SU-DHL-6 (cell line): ENCODE results near the gene NOL12.

Source experiments
- H2AFZ ChIP-seq: fragments of 200-600 bp; sonication (generic); 2 replicates; pipeline ENCODE4 v1.6.1; 2014; ENCODE audit warnings: low read depth, mild to moderate bottlenecking, moderate library complexity, mixed read lengths, antibody characterized with exemption, low read length; ENCODE audit not compliant: severe bottlenecking
- H3F3A ChIP-seq: fragments of 200-600 bp; shearing (Covaris generic); 2 replicates; pipeline ENCODE4 v1.6.0; 2016; ENCODE audit warnings: antibody characterized with exemption, mild to moderate bottlenecking; ENCODE audit not compliant: insufficient read depth
- H3K27ac ChIP-seq: fragments of 200-600 bp; sonication (generic); 2 replicates; pipeline ENCODE4 v1.5.1; 2016; ENCODE audit warnings: low read depth, mild to moderate bottlenecking, low read length, moderate library complexity, mixed read lengths
- H3K27me3 ChIP-seq: fragments of 200-600 bp; sonication (generic), shearing (Covaris generic); 2 replicates; pipeline ENCODE4 v1.6.0; 2014; ENCODE audit warnings: mild to moderate bottlenecking, low read length
- H3K36me3 ChIP-seq: fragments of 200-600 bp; sonication (generic); 2 replicates; pipeline ENCODE4 v1.6.1; 2014; ENCODE audit warnings: mild to moderate bottlenecking, low read length, mixed read lengths
- H3K4me2 ChIP-seq: fragments of 300-600, 200-600 bp; shearing (Covaris generic), sonication (generic); 2 replicates; pipeline ENCODE4 v1.6.0; 2014; ENCODE audit warnings: low read length, low read depth, mild to moderate bottlenecking; ENCODE audit not compliant: poor library complexity, severe bottlenecking
- H3K4me3 ChIP-seq: fragments of 200-600 bp; sonication (generic); 2 replicates; pipeline ENCODE4 v1.5.1; 2014; ENCODE audit warnings: antibody characterized with exemption, low read length, mild to moderate bottlenecking, mixed read lengths; ENCODE audit not compliant: insufficient read depth, poor library complexity, severe bottlenecking
- H3K79me2 ChIP-seq: fragments of 200-600 bp; sonication (generic); 2 replicates; pipeline ENCODE4 v1.6.1; 2014; ENCODE audit warnings: mild to moderate bottlenecking, low read length, moderate library complexity; ENCODE audit not compliant: insufficient read depth
- H3K9ac ChIP-seq: fragments of 200-600 bp; sonication (generic); 2 replicates; pipeline ENCODE4 v1.7.0; 2014; ENCODE audit warnings: mild to moderate bottlenecking, low read length
- H3K9me2 ChIP-seq: fragments of 200-600 bp; sonication (generic); replicated peaks from 2 replicates; pipeline ENCODE4 v1.6.1; 2014; ENCODE audit warnings: low read length; ENCODE audit not compliant: insufficient read depth
- H3K9me3 ChIP-seq: fragments of 200-600 bp; sonication (generic); 2 replicates; pipeline ENCODE4 v1.6.1; 2014; ENCODE audit warnings: low read length, mixed read lengths; ENCODE audit not compliant: insufficient read depth
- H4K20me1 ChIP-seq: fragments of 200-600 bp; sonication (generic); 2 replicates; pipeline ENCODE4 v1.6.1; 2014; ENCODE audit warnings: low read depth, mild to moderate bottlenecking, antibody characterized with exemption, low read length, moderate library complexity, mixed read lengths
- CTCF ChIP-seq: fragments of 200-600 bp; sonication (generic); IDR thresholded peaks from one replicate; pipeline ENCODE4 v1.5.1; 2017; ENCODE audit warnings: antibody characterized with exemption, mild to moderate bottlenecking, low read length, moderate library complexity; ENCODE audit not compliant: insufficient read depth, poor library complexity, severe bottlenecking
- EZH2phosphoT487 ChIP-seq: fragments of 200-600 bp; sonication (generic), shearing (Covaris generic); conservative IDR thresholded peaks from 2 replicates; pipeline ENCODE4 v1.6.1; 2018; ENCODE audit warnings: mild to moderate bottlenecking, antibody characterized with exemption, low read length, moderate library complexity, mixed read lengths

The NOL12 gene

GRCh38 chr22:37739611-37740049 lies 53.5 kb downstream of the NOL12 start:
- Histone ChIP-seq H3F3A (no peaks in the 10 kb centered on the region; the same call in 1 of the 2 replicates), H3K36me3 (no peaks in the 10 kb centered on the region), H3K9me2 (no peaks in the 10 kb centered on the region), H3K9ac (no peak overlapping the region), H3K27me3 (no peaks in the 10 kb centered on the region), H3K27ac (no peak overlapping the region), H3K4me2 (no peak overlapping the region), H3K4me3 (no peak overlapping the region), H3K9me3 (no peaks in the 10 kb centered on the region), H4K20me1 (no peaks in the 10 kb centered on the region), H3K79me2 (no peaks in the 10 kb centered on the region), H2AFZ (no peak overlapping the region)
- no peak for TF ChIP-seq CTCF
- TF ChIP-seq EZH2phosphoT487 = no peak

- no peaks in the 10 kb centered on the region for H3K9me2 ChIP-seq
- H3K4me2 ChIP-seq = no peak overlapping the region
- H3K27me3 ChIP-seq = no peaks in the 10 kb centered on the region
- H3K27ac ChIP-seq = no peak overlapping the region
- H3F3A ChIP-seq = no peaks in the 10 kb centered on the region; the same call in 1 of the 2 replicates
- H3K9me3 ChIP-seq = no peaks in the 10 kb centered on the region
- no peaks in the 10 kb centered on the region for H3K79me2 ChIP-seq
- no peaks in the 10 kb centered on the region for H3K36me3 ChIP-seq
- H2AFZ ChIP-seq = no peak overlapping the region
- H4K20me1 ChIP-seq = no peaks in the 10 kb centered on the region
- TF ChIP-seq EZH2phosphoT487 (no peak), CTCF (no peak)
- H3K4me3 ChIP-seq = no peak overlapping the region
- H3K9ac ChIP-seq = no peak overlapping the region
These were observed 54.5 kb downstream of the NOL12 start for GRCh38 chr22:37740455-37741311.

GRCh38 chr22:37741312-37741795 lies 55.2 kb downstream of the NOL12 start:
- Histone ChIP-seq H3K27ac (no peak overlapping the region), H3K9me2 (no peaks in the 10 kb centered on the region), H3K9me3 (no peaks in the 10 kb centered on the region), H3K36me3 (no peaks in the 10 kb centered on the region), H3K27me3 (no peaks in the 10 kb centered on the region), H3K4me2 (no peak overlapping the region), H4K20me1 (no peaks in the 10 kb centered on the region), H3K79me2 (peaks cover 1% of the 10 kb centered on the region; the same call in 1 of the 2 replicates), H3K4me3 (no peak overlapping the region), H3K9ac (no peak overlapping the region), H2AFZ (no peak overlapping the region), H3F3A (no peaks in the 10 kb centered on the region; the same call in 1 of the 2 replicates)
- TF ChIP-seq CTCF = no peak
- no peak for TF ChIP-seq EZH2phosphoT487
